Measurements from ENCODE around the gene GRIK2. TPM values are rescaled to one million over a fixed set of nuclear protein-coding genes. Genes with fewer than 3 reads are reported as not detected.

GRIK2 gene
- total and polyA plus RNA-seq, 2 donors, result 1.7 to 32.3 TPM

GRCh38 chr6:101876431-101876830, 482.9 kb downstream of the GRIK2 start:
- Histone ChIP-seq H3K4me3 (ENCODE audit: low read depth, low read length) (no peak overlapping the region), H3K4me1 (ENCODE audit: insufficient read depth) (no peaks in the 10 kb centered on the region), H3K36me3 (ENCODE audit: insufficient read depth) (no peaks in the 10 kb centered on the region), H3K27ac (ENCODE audit: low read depth) (no peak overlapping the region)
- DNase-seq (ENCODE audit: extremely low spot score), result no peak

- H3K27ac ChIP-seq (ENCODE audit: low read depth), result no peak overlapping the region
- H3K36me3 ChIP-seq (ENCODE audit: insufficient read depth), result no peaks in the 10 kb centered on the region
- DNase-seq (ENCODE audit: extremely low spot score), result no peak
- H3K4me3 ChIP-seq (ENCODE audit: low read depth, low read length), result no peak overlapping the region
- 72% methylated on average over 7 of the region's 7 CpGs for WGBS
- no peaks in the 10 kb centered on the region for H3K4me1 ChIP-seq (ENCODE audit: insufficient read depth)
These were observed 485.2 kb downstream of the GRIK2 start for GRCh38 chr6:101878554-101879276.

GRCh38 chr6:101879782-101880181, 486.3 kb downstream of the GRIK2 start:
- WGBS, result 76% methylated on average over 4 of the region's 4 CpGs
- H3K4me1 ChIP-seq (ENCODE audit: insufficient read depth), result no peaks in the 10 kb centered on the region
- no peak for DNase-seq (ENCODE audit: extremely low spot score)

GRCh38 chr6:101883505-101883904, 490.0 kb downstream of the GRIK2 start:
- WGBS, result 76% methylated on average over 3 of the region's 3 CpGs
- DNase-seq (ENCODE audit: extremely low spot score), result no peak
- no peaks in the 10 kb centered on the region for H3K36me3 ChIP-seq (ENCODE audit: insufficient read depth)
- H3K27ac ChIP-seq (ENCODE audit: low read depth), result no peak overlapping the region
- H3K4me1 ChIP-seq (ENCODE audit: insufficient read depth), result no peaks in the 10 kb centered on the region
- H3K4me3 ChIP-seq (ENCODE audit: low read depth, low read length), result no peak overlapping the region

More at GRCh38 chr6:101879782-101880181, 486.3 kb downstream of the GRIK2 start:
- Histone ChIP-seq H3K4me3 (ENCODE audit: low read depth, low read length) (no peak overlapping the region), H3K27ac (ENCODE audit: low read depth) (no peak overlapping the region), H3K36me3 (ENCODE audit: insufficient read depth) (no peaks in the 10 kb centered on the region)

- Histone ChIP-seq H3K4me1 (ENCODE audit: insufficient read depth) (no peaks in the 10 kb centered on the region), H3K36me3 (ENCODE audit: insufficient read depth) (no peaks in the 10 kb centered on the region), H3K27ac (ENCODE audit: low read depth) (no peak overlapping the region), H3K4me3 (ENCODE audit: low read depth, low read length) (no peak overlapping the region)
- 69% methylated on average over 5 of the region's 5 CpGs for WGBS
- DNase-seq (ENCODE audit: extremely low spot score), result no peak
These were observed 494.0 kb downstream of the GRIK2 start for GRCh38 chr6:101887532-101887931.

- H3K4me3 ChIP-seq (ENCODE audit: low read depth, low read length), result no peak overlapping the region
- no peak for DNase-seq (ENCODE audit: extremely low spot score)
- 91% methylated on average over 6 of the region's 6 CpGs for WGBS
These were observed 514.1 kb downstream of the GRIK2 start for GRCh38 chr6:101907356-101908217.

GRCh38 chr6:101909366-101909765, 515.9 kb downstream of the GRIK2 start:
- Histone ChIP-seq H3K36me3 (ENCODE audit: insufficient read depth) (no peaks in the 10 kb centered on the region), H3K4me1 (ENCODE audit: insufficient read depth) (no peaks in the 10 kb centered on the region), H3K4me3 (ENCODE audit: low read depth, low read length) (no peak overlapping the region), H3K27ac (ENCODE audit: low read depth) (no peak overlapping the region)
- WGBS, result 25% methylated on average over 1 of the region's 1 CpG
- DNase-seq (ENCODE audit: extremely low spot score), result no peak

More at GRCh38 chr6:101907356-101908217, 514.1 kb downstream of the GRIK2 start:
- Histone ChIP-seq H3K36me3 (ENCODE audit: insufficient read depth) (no peaks in the 10 kb centered on the region), H3K27ac (ENCODE audit: low read depth) (no peak overlapping the region), H3K4me1 (ENCODE audit: insufficient read depth) (no peaks in the 10 kb centered on the region)

- no peaks in the 10 kb centered on the region for H3K4me1 ChIP-seq (ENCODE audit: insufficient read depth)
- no peak overlapping the region for H3K4me3 ChIP-seq (ENCODE audit: low read depth, low read length)
- 85% methylated on average over 5 of the region's 5 CpGs for WGBS
These were observed 518.8 kb downstream of the GRIK2 start for GRCh38 chr6:101912311-101912710.

GRCh38 chr6:101918471-101918870, 525.0 kb downstream of the GRIK2 start:
- Histone ChIP-seq H3K27ac (ENCODE audit: low read depth) (no peak overlapping the region), H3K36me3 (ENCODE audit: insufficient read depth) (no peaks in the 10 kb centered on the region), H3K4me3 (ENCODE audit: low read depth, low read length) (no peak overlapping the region), H3K4me1 (ENCODE audit: insufficient read depth) (no peaks in the 10 kb centered on the region)
- whole genome bisulfite sequencing, result 41% methylated on average over 2 of the region's 2 CpGs
- no peak for DNase-seq (ENCODE audit: extremely low spot score)

More at GRCh38 chr6:101912311-101912710, 518.8 kb downstream of the GRIK2 start:
- Histone ChIP-seq H3K27ac (ENCODE audit: low read depth) (no peak overlapping the region), H3K36me3 (ENCODE audit: insufficient read depth) (no peaks in the 10 kb centered on the region)
- no peak for DNase-seq (ENCODE audit: extremely low spot score)

- Histone ChIP-seq H3K4me1 (ENCODE audit: insufficient read depth) (no peaks in the 10 kb centered on the region), H3K4me3 (ENCODE audit: low read depth, low read length) (no peak overlapping the region), H3K27ac (ENCODE audit: low read depth) (no peak overlapping the region), H3K36me3 (ENCODE audit: insufficient read depth) (no peaks in the 10 kb centered on the region)
- DNase-seq (ENCODE audit: extremely low spot score), result no peak
- WGBS, result 83% methylated on average over 1 of the region's 1 CpG
These were observed 528.4 kb downstream of the GRIK2 start for GRCh38 chr6:101921829-101922450.

- Histone ChIP-seq H3K4me1 (ENCODE audit: insufficient read depth) (no peaks in the 10 kb centered on the region), H3K4me3 (ENCODE audit: low read depth, low read length) (no peak overlapping the region), H3K36me3 (ENCODE audit: insufficient read depth) (no peaks in the 10 kb centered on the region), H3K27ac (ENCODE audit: low read depth) (no peak overlapping the region)
- 82% methylated on average over 7 of the region's 7 CpGs for WGBS
- DNase-seq (ENCODE audit: extremely low spot score), result no peak
These were observed 532.8 kb downstream of the GRIK2 start for GRCh38 chr6:101926149-101926925.

GRCh38 chr6:101931766-101932165, 538.3 kb downstream of the GRIK2 start:
- Histone ChIP-seq H3K36me3 (ENCODE audit: insufficient read depth) (no peaks in the 10 kb centered on the region), H3K4me1 (ENCODE audit: insufficient read depth) (no peaks in the 10 kb centered on the region), H3K27ac (ENCODE audit: low read depth) (no peak overlapping the region), H3K4me3 (ENCODE audit: low read depth, low read length) (no peak overlapping the region)
- WGBS, result 83% methylated on average over 2 of the region's 2 CpGs
- no peak for DNase-seq (ENCODE audit: extremely low spot score)

- Histone ChIP-seq H3K4me3 (ENCODE audit: low read depth, low read length) (no peak overlapping the region), H3K36me3 (ENCODE audit: insufficient read depth) (no peaks in the 10 kb centered on the region), H3K4me1 (ENCODE audit: insufficient read depth) (no peaks in the 10 kb centered on the region), H3K27ac (ENCODE audit: low read depth) (no peak overlapping the region)
- 77% methylated on average over 3 of the region's 3 CpGs for WGBS
- no peak for DNase-seq (ENCODE audit: extremely low spot score)
These were observed 539.2 kb downstream of the GRIK2 start for GRCh38 chr6:101932704-101933103.

Measured in urinary bladder (tissue), 4 donors.